H1 (cell line): ENCODE results near the gene APBA2. TPM values are rescaled to one million over a fixed set of nuclear protein-coding genes. Genes with fewer than 3 reads are reported as not detected.

Source experiments
- CTCF ChIA-PET: fragments of 300-600 bp; sonication (Branson Sonifier 250); formaldehyde crosslinking; loops from one replicate; lab custom pipeline; 2021; ENCODE audit not compliant: partially characterized antibody; lab: Charles Lee
- POLR2A ChIA-PET: fragments of 300-600 bp; sonication (Branson Sonifier 250); formaldehyde crosslinking; loops from one replicate; lab custom pipeline; 2021; ENCODE audit warnings: inconsistent platforms; ENCODE audit not compliant: partially characterized antibody; lab: Charles Lee
- DNase-seq, 2 experiments: peaks; one replicate each; pipeline versions ENCODE4 v3.0.0 to v3.0.0-alpha.2; 2010 to 2022; ENCODE audit warnings: low spot score in 2 of 2, low read depth in 1 of 2, mixed read lengths in 1 of 2
- FAIRE-seq: peaks from 2 replicates; lab custom pipeline; 2011; peaks lifted over from hg19 to GRCh38; lab: Jason Lieb, UNC
- H2AFZ ChIP-seq: 2 replicates; pipeline ENCODE4 v1.8.1; 2012; ENCODE audit warnings: low read length, inconsistent platforms
- H2AK5ac ChIP-seq: 2 replicates; pipeline ENCODE4 v1.6.1; 2013; ENCODE audit warnings: low read depth, low read length
- H2BK120ac ChIP-seq: replicated peaks from 2 replicates; pipeline ENCODE3; 2013; ENCODE audit warnings: low read depth, low read length, inconsistent platforms
- H2BK12ac ChIP-seq: 2 replicates; pipeline ENCODE4 v1.6.1; 2013; ENCODE audit warnings: low read depth, low read length
- H2BK15ac ChIP-seq: 2 replicates; pipeline ENCODE4 v1.6.1; 2013; ENCODE audit warnings: low read length
- H2BK20ac ChIP-seq: 2 replicates; pipeline ENCODE4 v1.6.1; 2013; ENCODE audit warnings: low read length
- H2BK5ac ChIP-seq: 2 replicates; pipeline ENCODE4 v1.6.1; 2013; ENCODE audit warnings: low read depth, low read length
- H3K14ac ChIP-seq: 2 replicates; pipeline ENCODE4 v1.6.1; 2013; ENCODE audit warnings: inconsistent platforms; ENCODE audit not compliant: insufficient read length
- H3K18ac ChIP-seq: 2 replicates; pipeline ENCODE4 v1.6.1; 2013; ENCODE audit warnings: low read length; ENCODE audit errors: extremely low read depth
- H3K23ac ChIP-seq: 2 replicates; pipeline ENCODE4 v1.6.1; 2013; ENCODE audit warnings: inconsistent platforms; ENCODE audit not compliant: insufficient read length
- H3K23me2 ChIP-seq: 2 replicates; pipeline ENCODE4 v1.6.1; 2013; ENCODE audit warnings: low read depth, low read length
- H3K27ac ChIP-seq: 2 replicates; pipeline ENCODE4 v1.6.1; 2011; ENCODE audit warnings: low read depth, low read length, inconsistent platforms
- H3K27me3 ChIP-seq, 4 experiments: replicated peaks in 1 of 4; 1 replicate in 1 of 4; 2 replicates in 3 of 4; pipeline versions ENCODE4 v1.6.1 to v1.8.1; 2011 to 2013; ENCODE audit warnings: low read length in 3 of 4, mild to moderate bottlenecking in 3 of 4, inconsistent platforms in 2 of 4, mixed read lengths in 2 of 4, moderate library complexity in 1 of 4; ENCODE audit not compliant: control insufficient read depth in 3 of 4, insufficient read depth in 3 of 4; ENCODE audit errors: extremely low read depth in 1 of 4
- H3K36me3 ChIP-seq, 4 experiments: 2 replicates each; pipeline versions ENCODE4 v1.6.1 to v1.8.1; 2011 to 2013; ENCODE audit warnings: mild to moderate bottlenecking in 4 of 4, low read length in 3 of 4, moderate library complexity in 2 of 4, control low read depth in 1 of 4, inconsistent platforms in 1 of 4; ENCODE audit not compliant: insufficient read depth in 4 of 4, control insufficient read depth in 2 of 4
- H3K4ac ChIP-seq: replicated peaks from 2 replicates; pipeline ENCODE3; 2013; ENCODE audit warnings: low read length, low read depth, mixed read lengths, inconsistent platforms; ENCODE audit not compliant: insufficient read length
- H3K4me1 ChIP-seq, 4 experiments: replicated peaks in 1 of 4; 1 replicate in 1 of 4; 2 replicates in 3 of 4; pipeline versions ENCODE4 v1.6.1 to v1.8.1; 2011 to 2013; ENCODE audit warnings: low read length in 3 of 4, inconsistent platforms in 2 of 4, mixed read lengths in 1 of 4; ENCODE audit not compliant: insufficient read depth in 4 of 4, control insufficient read depth in 3 of 4
- H3K4me2 ChIP-seq, 2 experiments: 2 replicates each; pipeline versions ENCODE4 v1.6.1 to v1.8.1; 2011 to 2013; ENCODE audit warnings: low read depth in 2 of 2, low read length in 2 of 2, control low read depth in 1 of 2, inconsistent platforms in 1 of 2, mild to moderate bottlenecking in 1 of 2; ENCODE audit not compliant: insufficient read depth in 1 of 2
- H3K4me3 ChIP-seq, 4 experiments: fragments of 200-600, 300-600 bp in 1 of 4; sonication (generic), shearing (Covaris generic), sonication (Bioruptor Twin) in 1 of 4; 2 replicates each; pipeline versions ENCODE4 v1.5.1 to v1.8.1; 2011 to 2016; ENCODE audit warnings: low read length in 4 of 4, low read depth in 3 of 4, control low read depth in 2 of 4, inconsistent platforms in 2 of 4, mild to moderate bottlenecking in 2 of 4, mixed read lengths in 1 of 4, moderate library complexity in 1 of 4; ENCODE audit not compliant: insufficient read depth in 2 of 4; ENCODE audit errors: extremely low read depth in 1 of 4
- H3K56ac ChIP-seq: replicated peaks from 2 replicates; pipeline ENCODE3; 2013; ENCODE audit warnings: low read depth, mild to moderate bottlenecking, mixed read lengths, low read length, inconsistent platforms; ENCODE audit not compliant: insufficient read length
- H3K79me1 ChIP-seq: 2 replicates; pipeline ENCODE4 v1.6.1; 2013; ENCODE audit warnings: low read depth, low read length, control low read depth
- H3K79me2 ChIP-seq, 2 experiments: 2 replicates each; pipeline versions ENCODE4 v1.6.1 to v1.8.1; 2012 to 2013; ENCODE audit warnings: low read length in 2 of 2, mild to moderate bottlenecking in 2 of 2, inconsistent platforms in 1 of 2; ENCODE audit not compliant: insufficient read depth in 2 of 2, control insufficient read depth in 1 of 2
- H3K9ac ChIP-seq, 4 experiments: replicated peaks in 1 of 4; 1 replicate in 1 of 4; 2 replicates in 3 of 4; pipeline versions ENCODE4 v1.6.1 to v1.8.1; 2011 to 2013; ENCODE audit warnings: low read depth in 3 of 4, low read length in 3 of 4, control low read depth in 2 of 4, mild to moderate bottlenecking in 2 of 4, moderate library complexity in 2 of 4, inconsistent platforms in 1 of 4; ENCODE audit errors: extremely low read depth in 1 of 4
- H3K9me3 ChIP-seq, 2 experiments: 2 replicates each; pipeline versions ENCODE4 v1.6.1 to v1.8.1; 2012 to 2013; ENCODE audit warnings: mild to moderate bottlenecking in 2 of 2, moderate library complexity in 2 of 2, control low read depth in 1 of 2, inconsistent platforms in 1 of 2, low read depth in 1 of 2, low read length in 1 of 2, mixed read lengths in 1 of 2; ENCODE audit not compliant: insufficient read depth in 2 of 2
- H4K20me1 ChIP-seq, 2 experiments: replicated peaks in 1 of 2; 2 replicates each; pipeline versions ENCODE3 to v1.8.1; 2011 to 2013; ENCODE audit warnings: inconsistent platforms in 2 of 2, low read length in 2 of 2, mild to moderate bottlenecking in 1 of 2; ENCODE audit not compliant: insufficient read depth in 2 of 2, control insufficient read depth in 1 of 2
- H4K5ac ChIP-seq: 2 replicates; pipeline ENCODE4 v1.6.1; 2013; ENCODE audit warnings: low read length, low read depth, mixed read lengths, inconsistent platforms; ENCODE audit not compliant: insufficient read length
- H4K8ac ChIP-seq: 2 replicates; pipeline ENCODE4 v1.8.0; 2013; ENCODE audit warnings: mild to moderate bottlenecking, moderate library complexity, low read length, inconsistent platforms; ENCODE audit not compliant: insufficient read depth; ENCODE audit errors: extremely low read depth
- H4K91ac ChIP-seq: replicated peaks from 2 replicates; pipeline ENCODE3; 2013; ENCODE audit warnings: low read length, mixed read lengths, inconsistent platforms; ENCODE audit not compliant: insufficient read length
- BCL11A ChIP-seq, 2 experiments: IDR thresholded peaks; one replicate each; pipeline ENCODE4 v1.6.1; 2011; ENCODE audit warnings: low read depth in 2 of 2, low read length in 2 of 2, mild to moderate bottlenecking in 2 of 2
- BRCA1 ChIP-seq: IDR thresholded peaks from 2 replicates; pipeline ENCODE4 v1.6.1; 2012; ENCODE audit warnings: low read depth, low read length, improper control_type of control experiment
- KDM5A ChIP-seq: fragments of 200-600 bp; IDR thresholded peaks from 2 replicates; pipeline ENCODE4 v1.7.1; 2012; ENCODE audit warnings: mild to moderate bottlenecking, low read length, inconsistent platforms, mixed read lengths
- POLR2A ChIP-seq, 2 experiments: IDR thresholded peaks; 1 replicate in 1 of 2; 2 replicates in 1 of 2; pipeline ENCODE4 v1.6.1; 2011; ENCODE audit warnings: low read depth in 2 of 2, low read length in 2 of 2, mild to moderate bottlenecking in 2 of 2; ENCODE audit errors: control extremely low read depth in 1 of 2
- RBBP5 ChIP-seq: IDR thresholded peaks from 2 replicates; pipeline ENCODE4 v1.7.1; 2012; ENCODE audit warnings: low read depth, mild to moderate bottlenecking, inconsistent platforms, low read length, moderate library complexity, borderline replicate concordance
- SP4 ChIP-seq: IDR thresholded peaks from 2 replicates; pipeline ENCODE4 v1.6.1; 2012; ENCODE audit warnings: low read length, inconsistent platforms
- WGBS, 2 experiments: shearing (Covaris generic) in 1 of 2; methylation state at CpG; one replicate each; pipeline versions ENCODE4 v1.1.6 to v1.1.7; 2013 to 2015; ENCODE audit warnings: low lambda C conversion rate in 2 of 2, mixed read lengths in 2 of 2, inconsistent platforms in 1 of 2, low coverage in 1 of 2, missing lambda C conversion rate in 1 of 2; ENCODE audit not compliant: insufficient replicate concordance in 2 of 2, insufficient coverage in 1 of 2, insufficient read length in 1 of 2; ENCODE audit errors: extremely low coverage in 1 of 2, missing lambda C conversion rate in 1 of 2; 5-methylcytosine and 5-hydroxymethylcytosine counted together
- polyA plus RNA-seq, 7 experiments: library from polyadenylated mRNA; depleted of rRNA in 3 of 7; stranded (reverse) in 5 of 7; unstranded in 2 of 7; fragments of >200 nt in 5 of 7; fragments of 200-250 nt in 2 of 7; gene quantifications; 1 replicate in 5 of 7; 2 replicates in 1 of 7; 4 replicates in 1 of 7; pipeline versions ENCODE4 v1.2.1 to v1.2.3, GENCODE V29; 2011 to 2013; ENCODE audit warnings: missing spikeins in 2 of 7, mixed read lengths in 2 of 7
- total RNA-seq: library from RNA; stranded (reverse); fragmentation: NEBNext Ultra II Directional; extraction: Animal tissue kit (Norgen Biotek cat#: 25700); gene quantifications from 2 replicates; pipeline ENCODE4 v1.2.1, GENCODE V29; 2021
- TF ChIP-seq, protein P1 (sequence below): IDR thresholded peaks from 2 replicates; pipeline ENCODE4 v1.6.1; 2011; ENCODE audit warnings: low read length, improper control_type of control experiment

Gene APBA2
- total and polyA plus RNA-seq, 2 of the 8 experiments (the other 6 are each of a cell fraction or from before 2014, with no cell fraction given), result 15.5 to 19.0 TPM

DNA sequence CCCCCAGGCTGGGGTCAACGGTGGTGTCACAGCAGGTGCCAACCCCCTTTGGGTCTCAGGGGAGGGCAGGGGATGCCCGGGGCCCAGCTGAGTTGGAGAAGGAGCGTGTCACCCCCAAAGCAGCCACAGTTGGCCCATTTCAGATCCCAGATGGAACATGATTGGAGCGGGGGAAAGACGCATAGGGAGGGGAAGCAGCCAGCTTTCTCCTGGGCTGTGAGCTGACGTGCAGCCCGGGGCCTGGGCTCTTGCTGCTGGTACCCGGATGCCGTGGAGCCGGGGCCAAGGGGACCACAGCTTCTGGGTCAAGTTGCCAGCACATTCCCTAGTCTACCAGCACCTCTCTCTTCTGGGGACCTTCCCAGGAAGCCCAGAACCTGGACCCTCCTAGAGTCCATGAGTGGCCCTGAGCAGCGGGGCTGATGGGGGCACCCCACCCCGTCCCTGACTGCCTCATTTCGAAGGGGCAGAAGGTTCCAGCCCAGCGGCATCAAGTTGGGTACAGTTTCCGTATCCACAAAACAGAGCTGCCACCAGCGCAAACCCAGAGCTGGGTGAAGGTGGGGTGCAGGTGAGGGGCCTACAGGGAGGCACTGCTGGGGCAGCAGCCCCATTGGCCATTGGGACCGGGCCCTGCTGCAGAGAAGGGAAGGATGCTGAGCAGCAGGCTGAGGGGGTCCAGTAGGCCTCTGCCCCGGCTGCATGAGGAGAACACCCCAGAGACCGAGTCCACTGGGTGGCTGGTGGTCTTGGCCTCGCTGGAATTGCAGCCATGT, 235.0 kb downstream of the APBA2 start:
- Histone ChIP-seq H4K8ac (no peak overlapping the region), H2AK5ac (no peak overlapping the region), H3K36me3 (no peaks in the 10 kb centered on the region; a peak in 1 of 8 replicates), H2BK120ac (no peak overlapping the region), H3K18ac (no peak overlapping the region), H3K27ac (no peak overlapping the region), H3K9ac (no peak overlapping the region), H2BK12ac (no peak overlapping the region), H3K4me3 (no peak overlapping the region), H4K5ac (no peak overlapping the region), H3K23me2 (no peaks in the 10 kb centered on the region), H3K14ac (no peak overlapping the region), H3K79me2 (no peaks in the 10 kb centered on the region), H3K56ac (no peak overlapping the region), H3K4ac (no peak overlapping the region), H3K23ac (no peak overlapping the region), H2AFZ (no peak overlapping the region), H4K91ac (no peak overlapping the region), H2BK20ac (no peak overlapping the region), H3K27me3 (no peaks in the 10 kb centered on the region), H3K4me1 (peaks cover 0 to 6% (median 3%) of the 10 kb centered on the region in 4 experiments; a peak in 6 of 7 replicates), H2BK5ac (peak overlapping the region; percentile 52; the same call in 1 of the 2 replicates), H3K4me2 (no peak overlapping the region), H2BK15ac (no peak overlapping the region), H4K20me1 (no peaks in the 10 kb centered on the region), H3K79me1 (no peaks in the 10 kb centered on the region), H3K9me3 (no peaks in the 10 kb centered on the region)
- DNase-seq (no peak), FAIRE-seq (no peak)
- WGBS, 2 experiments, result 93% methylated on average over 17 of the region's 20 CpGs; no CpG with 5 or more reads in 1 of the 2 experiments
- CTCF ChIA-PET, result interaction anchor here (0.7 to 3.0 kb wide), 7 partner anchors 9 to 240 kb away, joined by 3 to 27 read pairs (median 3); no protein-coding TSS in a partner anchor
- POLR2A ChIA-PET, result interaction anchor here (1.2 to 1.7 kb wide), 2 partner anchors 9 to 10 kb away, joined by 3 to 8 read pairs; no protein-coding TSS in a partner anchor
- TF ChIP-seq BRCA1 (no peak), KDM5A (no peak), RBBP5 (no peak), POLR2A (IDR thresholded peaks at IDR 0.05; ENCODE audit: control extremely low read depth in 1 of 2, low read depth in 2 of 2, low read length in 2 of 2) (no peak), SP4 (no peak), BCL11A (IDR thresholded peaks at IDR 0.05; ENCODE audit: low read depth in 2 of 2, low read length in 2 of 2) (no peak)
- TF ChIP-seq, protein P1, sequence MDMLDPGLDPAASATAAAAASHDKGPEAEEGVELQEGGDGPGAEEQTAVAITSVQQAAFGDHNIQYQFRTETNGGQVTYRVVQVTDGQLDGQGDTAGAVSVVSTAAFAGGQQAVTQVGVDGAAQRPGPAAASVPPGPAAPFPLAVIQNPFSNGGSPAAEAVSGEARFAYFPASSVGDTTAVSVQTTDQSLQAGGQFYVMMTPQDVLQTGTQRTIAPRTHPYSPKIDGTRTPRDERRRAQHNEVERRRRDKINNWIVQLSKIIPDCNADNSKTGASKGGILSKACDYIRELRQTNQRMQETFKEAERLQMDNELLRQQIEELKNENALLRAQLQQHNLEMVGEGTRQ, result no peak
